Spinal cord (tissue), 10 donors: ENCODE measurements around the gene CACNG1. TPM values are rescaled to one million over a fixed set of nuclear protein-coding genes. Genes with fewer than 3 reads are reported as not detected.

Experiments
- DNase-seq, 6 donors: peaks; one replicate each; pipeline versions ENCODE4 v3.0.0 to v3.0.0-alpha.2; 2013 to 2015; ENCODE audit warnings: low spot score in 6 of 6, low read depth in 4 of 6
- H3K27ac ChIP-seq: one replicate; pipeline ENCODE4 v1.5.1; 2013; ENCODE audit warnings: low read depth, low read length, control low read depth
- H3K27me3 ChIP-seq: one replicate; pipeline ENCODE4 v1.6.1; 2013; ENCODE audit warnings: low read length; ENCODE audit not compliant: control insufficient read depth, insufficient read depth
- H3K36me3 ChIP-seq: one replicate; pipeline ENCODE4 v1.6.1; 2013; ENCODE audit warnings: low read length; ENCODE audit not compliant: control insufficient read depth, insufficient read depth
- H3K4me1 ChIP-seq: one replicate; pipeline ENCODE4 v1.6.1; 2013; ENCODE audit warnings: low read length; ENCODE audit not compliant: control insufficient read depth, insufficient read depth
- H3K4me3 ChIP-seq: one replicate; pipeline ENCODE4 v1.5.1; 2013; ENCODE audit warnings: low read depth, low read length, control low read depth
- H3K9me3 ChIP-seq: one replicate; pipeline ENCODE4 v1.6.1; 2013; ENCODE audit warnings: low read length; ENCODE audit not compliant: control insufficient read depth, insufficient read depth
- WGBS: methylation state at CpG from one replicate; pipeline ENCODE4 v1.1.5; 2013; ENCODE audit warnings: missing lambda C conversion rate; ENCODE audit not compliant: insufficient coverage; 5-methylcytosine and 5-hydroxymethylcytosine counted together
- polyA plus RNA-seq, 2 donors: library from polyadenylated mRNA; unstranded; fragments of 120-200 nt; gene quantifications; one replicate each; pipeline ENCODE4 v1.2.1, GENCODE V29; 2013; ENCODE audit not compliant: insufficient read length in 2 of 2
- total RNA-seq, 2 donors: library from RNA; depleted of rRNA in 1 of 2; stranded (reverse); fragments of 120-200 nt in 1 of 2; fragments of >200 nt in 1 of 2; gene quantifications; one replicate each; pipeline versions ENCODE4 v1.2.3 to v1.2.4, GENCODE V29; 2013 to 2014
- donor health status: healthy.

The CACNG1 gene
- total and polyA plus RNA-seq, 4 donors: 0.20 to 2.4 (median 0.91) TPM

- peaks cover 41% of the 10 kb centered on the region for H3K36me3 ChIP-seq
- no peaks in the 10 kb centered on the region for H3K9me3 ChIP-seq
- H3K4me3 ChIP-seq: no peak overlapping the region
- DNase-seq: no peak
- 89% methylated on average over 5 of the region's 8 CpGs for WGBS
- no peaks in the 10 kb centered on the region for H3K27me3 ChIP-seq
- H3K4me1 ChIP-seq: peaks cover 23% of the 10 kb centered on the region
- H3K27ac ChIP-seq: no peak overlapping the region
Observed at GRCh38 chr17:67013891-67014290, 30.5 kb upstream of the CACNG1 start.

GRCh38 chr17:67015001-67015400 is 29.4 kb upstream of the CACNG1 start:
- H3K4me3 ChIP-seq: no peak overlapping the region
- no peak overlapping the region for H3K27ac ChIP-seq
- no peaks in the 10 kb centered on the region for H3K27me3 ChIP-seq
- 78% methylated on average over 10 of the region's 11 CpGs for WGBS
- peak in 1 of 6 donors; percentile 60 for DNase-seq
- H3K9me3 ChIP-seq: no peaks in the 10 kb centered on the region
- H3K36me3 ChIP-seq: peaks cover 47% of the 10 kb centered on the region
- H3K4me1 ChIP-seq: peaks cover 34% of the 10 kb centered on the region

GRCh38 chr17:67016039-67016762 is 28.2 kb upstream of the CACNG1 start:
- Histone ChIP-seq H3K36me3 (peaks cover 54% of the 10 kb centered on the region), H3K4me3 (no peak overlapping the region), H3K4me1 (peaks cover 43% of the 10 kb centered on the region), H3K9me3 (no peaks in the 10 kb centered on the region), H3K27me3 (no peaks in the 10 kb centered on the region), H3K27ac (no peak overlapping the region)
- 84% methylated on average over 15 of the region's 17 CpGs for WGBS
- no peak for DNase-seq

- WGBS: 30% methylated on average over 7 of the region's 14 CpGs
- H3K36me3 ChIP-seq: peaks cover 57% of the 10 kb centered on the region
- no peak overlapping the region for H3K27ac ChIP-seq
Observed at GRCh38 chr17:67017910-67018309, 26.4 kb upstream of the CACNG1 start.

GRCh38 chr17:67018471-67019434 is 25.6 kb upstream of the CACNG1 start:
- peaks cover 58% of the 10 kb centered on the region for H3K36me3 ChIP-seq
- peak in 1 of 6 donors; percentile 62 for DNase-seq
- no peaks in the 10 kb centered on the region for H3K9me3 ChIP-seq
- peak overlapping the region; percentile 36 for H3K27ac ChIP-seq
- H3K27me3 ChIP-seq: no peaks in the 10 kb centered on the region
- H3K4me3 ChIP-seq: no peak overlapping the region
- peaks cover 62% of the 10 kb centered on the region for H3K4me1 ChIP-seq
- WGBS: 57% methylated on average over 11 of the region's 12 CpGs

More at GRCh38 chr17:67017910-67018309, 26.4 kb upstream of the CACNG1 start:
- H3K4me1 ChIP-seq: peaks cover 61% of the 10 kb centered on the region
- DNase-seq: peak in 1 of 6 donors; percentile 61
- H3K9me3 ChIP-seq: no peaks in the 10 kb centered on the region
- H3K27me3 ChIP-seq: no peaks in the 10 kb centered on the region
- H3K4me3 ChIP-seq: no peak overlapping the region

GRCh38 chr17:67019809-67020208 is 24.5 kb upstream of the CACNG1 start:
- Histone ChIP-seq H3K4me3 (no peak overlapping the region), H3K36me3 (peaks cover 68% of the 10 kb centered on the region), H3K27ac (peak overlapping the region; percentile 35), H3K4me1 (peaks cover 68% of the 10 kb centered on the region), H3K27me3 (no peaks in the 10 kb centered on the region), H3K9me3 (no peaks in the 10 kb centered on the region)
- 70% methylated on average over 6 of the region's 8 CpGs for WGBS
- DNase-seq: no peak

GRCh38 chr17:67020293-67020766 is 24.0 kb upstream of the CACNG1 start:
- peak overlapping the region; percentile 35 for H3K27ac ChIP-seq
- WGBS: 54% methylated on average over 11 of the region's 11 CpGs
- DNase-seq: peak in 2 of 6 donors; percentile 77 to 85
- H3K4me3 ChIP-seq: no peak overlapping the region
- H3K36me3 ChIP-seq: peaks cover 73% of the 10 kb centered on the region
- H3K4me1 ChIP-seq: peaks cover 64% of the 10 kb centered on the region
- no peaks in the 10 kb centered on the region for H3K9me3 ChIP-seq
- no peaks in the 10 kb centered on the region for H3K27me3 ChIP-seq

- Histone ChIP-seq H3K36me3 (peaks cover 76% of the 10 kb centered on the region), H3K4me1 (peaks cover 64% of the 10 kb centered on the region), H3K27me3 (no peaks in the 10 kb centered on the region), H3K9me3 (no peaks in the 10 kb centered on the region), H3K27ac (peak overlapping the region; percentile 69), H3K4me3 (no peak overlapping the region)
- DNase-seq: no peak
- 85% methylated on average over 7 of the region's 7 CpGs for WGBS
Observed at GRCh38 chr17:67021196-67021595, 23.2 kb upstream of the CACNG1 start.

GRCh38 chr17:67021743-67022450 is 22.5 kb upstream of the CACNG1 start:
- Histone ChIP-seq H3K9me3 (no peaks in the 10 kb centered on the region), H3K4me1 (peaks cover 64% of the 10 kb centered on the region), H3K27ac (peak overlapping the region; percentile 69), H3K27me3 (no peaks in the 10 kb centered on the region), H3K4me3 (no peak overlapping the region), H3K36me3 (peaks cover 79% of the 10 kb centered on the region)
- WGBS: 80% methylated on average over 10 of the region's 16 CpGs
- no peak for DNase-seq
